HG03095 (cell line): ENCODE data around the gene KIF23.
"Not testable (repeated sequence)": the region's sequence is repeated elsewhere in the genome, so short reads cannot be mapped to it uniquely, and the experiment has no call there.

ENCODE experiments used
- ATAC-seq: cut with Tn5 transposase; IDR thresholded peaks from one replicate; pipeline ENCODE4 v1.9.1; 2021; ENCODE audit warnings: moderate library complexity; ENCODE audit not compliant: unreplicated experiment

Gene KIF23

DNA sequence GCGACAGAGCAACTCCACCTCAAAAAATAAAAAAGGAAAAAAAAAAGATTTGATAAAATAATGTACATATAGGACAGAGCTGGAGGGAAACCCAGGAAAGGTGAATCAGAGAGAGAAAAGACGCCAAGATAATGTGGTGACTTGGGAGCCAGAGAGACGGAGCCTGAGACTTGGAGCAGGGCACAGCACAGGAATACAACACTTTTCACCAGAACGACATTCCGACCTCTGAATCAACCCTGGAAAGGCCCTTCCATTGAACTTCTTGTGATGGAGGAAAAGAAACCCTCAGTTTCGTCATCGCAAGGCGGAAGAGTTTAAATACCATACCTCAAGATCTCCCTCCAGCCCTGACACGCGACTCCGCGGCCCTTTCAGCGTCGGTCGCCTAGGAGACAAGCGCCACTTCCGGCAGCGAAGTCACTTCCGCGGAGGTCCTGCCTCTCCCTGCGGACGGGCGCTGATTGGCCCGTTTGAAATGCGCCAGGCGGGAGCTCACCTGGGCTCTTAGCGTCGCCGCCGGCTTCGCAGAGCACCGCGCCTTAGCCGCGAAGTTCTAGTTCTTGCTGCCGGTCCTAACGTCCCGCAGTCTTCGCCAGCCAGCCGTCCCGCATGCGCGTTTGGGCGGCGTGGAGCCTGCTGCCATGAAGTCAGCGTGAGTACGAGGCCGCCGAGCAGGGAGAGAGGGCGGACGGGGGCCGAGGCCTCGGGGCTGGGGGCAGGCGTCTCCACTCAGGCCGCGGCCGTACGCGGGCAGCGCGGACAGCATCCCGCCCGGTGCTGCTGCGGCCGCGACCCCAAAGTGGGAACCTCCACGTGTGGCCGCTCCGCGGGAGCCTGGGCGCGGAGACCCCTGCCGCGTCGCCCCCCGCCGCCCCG, at the start of gene KIF23:
TSS of gene KIF23 (plus strand) at position 528 of the 879 bp plus-strand sequence. CDS start at position 645, 117 bp downstream.
- ATAC-seq = peak; percentile 88

DNA sequence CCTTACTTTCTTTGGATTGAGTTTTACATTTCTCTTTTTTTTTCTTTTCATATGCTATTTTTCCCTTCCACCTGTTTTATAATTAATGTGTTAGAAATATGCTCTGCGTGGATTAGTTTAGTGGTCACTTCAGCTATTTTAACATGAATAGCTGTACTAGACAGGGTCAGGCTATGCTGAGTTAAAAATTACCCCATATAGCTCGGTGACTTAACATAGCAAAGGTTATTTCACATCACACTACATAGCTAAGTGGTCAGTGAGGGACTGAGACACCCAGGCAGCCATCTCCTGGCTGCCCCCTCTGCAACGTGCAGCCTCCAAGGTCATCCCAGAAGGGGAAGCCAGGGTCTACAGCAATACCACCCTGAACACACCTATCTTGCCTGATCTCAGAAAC, 46.9 kb upstream of the KIF23 start:
- ATAC-seq = no peak

- ATAC-seq = no peak
Observed at GRCh38 chr15:69369631-69370030, 44.5 kb upstream of the KIF23 start.

- ATAC-seq = no peak
Observed at GRCh38 chr15:69373406-69373805, 40.7 kb upstream of the KIF23 start.

DNA sequence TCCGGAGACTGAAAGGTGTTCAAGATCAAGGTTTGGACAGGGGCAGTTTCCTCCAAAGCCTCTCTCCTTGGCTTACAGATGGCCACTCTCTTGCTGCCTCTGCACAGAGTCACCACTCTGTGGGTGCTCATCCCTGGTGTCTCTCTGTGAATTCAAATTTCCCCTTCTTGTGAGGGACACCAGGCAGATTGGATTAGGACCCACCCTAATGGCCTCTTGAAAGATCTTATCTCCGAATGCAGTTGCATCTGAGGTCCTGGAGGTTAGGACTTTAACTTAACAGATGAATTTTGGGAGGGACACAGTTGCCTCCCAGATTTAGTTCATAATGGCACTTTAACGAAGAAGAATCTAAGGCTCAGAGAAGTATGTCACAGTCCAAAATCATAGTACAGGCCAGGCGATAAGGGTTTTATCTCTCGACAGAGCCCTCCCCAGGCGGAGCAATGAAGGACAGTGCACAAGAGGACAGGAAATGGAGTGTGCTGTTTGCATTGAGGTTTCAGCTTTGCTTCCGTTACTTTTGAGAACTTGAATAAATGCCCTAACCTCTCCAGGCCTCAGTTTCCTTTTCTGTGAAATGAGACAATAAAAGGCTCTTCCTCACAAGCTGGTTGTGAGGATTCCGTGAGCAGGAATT, 38.9 kb upstream of the KIF23 start:
- ATAC-seq = no peak

GRCh38 chr15:69377216-69377970, 36.8 kb upstream of the KIF23 start:
- ATAC-seq = no peak

GRCh38 chr15:69380100-69380725, 33.9 kb upstream of the KIF23 start:
- no peak for ATAC-seq

GRCh38 chr15:69380726-69381105, 33.4 kb upstream of the KIF23 start:
- no peak for ATAC-seq

- not testable (repeated sequence) for ATAC-seq
Observed at GRCh38 chr15:69382176-69382575, 32.0 kb upstream of the KIF23 start.

- ATAC-seq = not testable (repeated sequence)
Observed at GRCh38 chr15:69384066-69384465, 30.1 kb upstream of the KIF23 start.

- ATAC-seq = no peak
Observed at GRCh38 chr15:69384626-69385598, 29.2 kb upstream of the KIF23 start.

GRCh38 chr15:69385831-69386230, 28.3 kb upstream of the KIF23 start:
- ATAC-seq = no peak

DNA sequence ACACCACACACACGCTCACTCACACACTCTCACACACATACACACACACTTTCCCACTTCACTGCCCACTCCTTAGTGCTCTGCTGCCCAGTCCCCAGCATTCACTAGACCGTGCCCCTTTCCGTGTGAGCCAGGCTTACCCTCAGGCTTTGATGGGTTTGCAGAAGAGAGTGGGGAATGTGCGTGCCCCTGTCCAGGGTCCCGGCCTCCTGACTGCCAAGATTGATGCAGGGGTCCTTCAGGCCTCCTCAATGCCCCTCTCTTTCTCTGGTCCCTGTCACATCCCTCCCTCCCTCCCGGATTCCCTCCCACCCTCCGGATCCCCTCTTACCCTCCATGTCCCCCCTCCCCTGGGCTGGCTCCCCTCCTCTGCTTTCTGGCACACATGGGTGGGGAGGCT, 27.9 kb upstream of the KIF23 start:
- ATAC-seq = no peak

- ATAC-seq = no peak
Observed at GRCh38 chr15:69388260-69388705, 25.9 kb upstream of the KIF23 start.

DNA sequence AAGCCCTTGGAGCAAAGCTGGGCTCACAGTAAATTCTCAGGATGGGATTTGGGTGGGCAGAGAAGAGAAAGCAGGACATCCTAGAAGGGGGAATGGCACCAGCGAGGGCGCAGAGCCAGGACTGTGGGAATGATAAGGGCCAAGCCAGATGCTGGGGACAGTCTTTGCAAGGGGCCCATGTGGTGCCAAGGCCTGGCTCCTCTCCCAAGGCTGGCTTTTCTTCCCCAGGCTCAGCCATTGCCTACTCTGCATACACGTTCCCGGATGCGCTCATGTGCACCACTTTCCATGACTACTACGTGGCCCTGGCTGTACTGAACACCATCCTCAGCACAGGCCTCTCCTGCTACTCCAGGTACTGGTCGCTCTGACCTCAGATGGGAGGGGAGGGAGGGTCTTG, 24.7 kb upstream of the KIF23 start:
- ATAC-seq = no peak

GRCh38 chr15:69390575-69390974, 23.6 kb upstream of the KIF23 start:
- no peak for ATAC-seq

GRCh38 chr15:69391046-69391757, 22.9 kb upstream of the KIF23 start:
- no peak for ATAC-seq

- no peak for ATAC-seq
Observed at GRCh38 chr15:69392352-69392751, 21.8 kb upstream of the KIF23 start.

DNA sequence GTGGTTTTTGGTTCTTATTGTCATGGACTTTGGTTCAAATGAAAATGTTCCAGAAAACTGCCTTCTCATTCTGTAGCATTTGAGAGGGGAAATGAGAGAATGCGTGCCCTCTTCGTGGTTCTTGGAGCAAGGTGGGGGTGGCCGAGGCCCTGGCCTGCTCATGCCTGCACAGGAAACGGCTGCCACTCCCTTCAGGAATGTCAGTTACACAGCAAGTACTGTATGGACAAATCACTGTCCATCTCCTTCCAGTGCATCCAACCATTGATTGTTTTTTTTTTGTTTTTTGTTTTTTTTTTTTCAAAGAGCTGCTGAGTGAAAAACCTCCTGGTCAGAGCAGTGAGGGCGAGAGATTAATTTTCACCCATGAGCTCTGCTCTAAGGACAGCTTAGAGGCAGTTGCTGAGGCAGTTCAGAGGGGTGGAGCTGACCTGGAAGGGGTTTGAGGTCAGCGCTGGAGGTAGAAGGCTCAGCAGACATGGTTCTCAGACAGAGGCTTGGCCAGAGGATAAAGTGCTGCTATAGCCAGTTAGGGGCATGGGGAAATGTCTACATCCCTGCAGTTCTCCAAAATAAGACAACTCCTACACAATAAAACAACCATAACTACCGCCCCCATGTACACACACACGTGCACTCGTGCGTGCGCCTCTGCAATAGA, 20.2 kb upstream of the KIF23 start:
- ATAC-seq = no peak
